NT2/D1 (cell line): ENCODE measurements around the gene BRD4.
A peak's percentile ranks its signal among the peaks of the same experiment; 100 is the strongest.

ENCODE experiments used
- DNase-seq: peaks from one replicate; pipeline ENCODE4 v3.0.0-alpha.2; 2011; ENCODE audit warnings: low read depth, low spot score
- H3K27me3 ChIP-seq: 2 replicates; pipeline ENCODE4 v1.6.0; 2011; ENCODE audit warnings: mild to moderate bottlenecking; ENCODE audit not compliant: insufficient read length, insufficient read depth
- H3K36me3 ChIP-seq: 2 replicates; pipeline ENCODE4 v1.6.1; 2011; ENCODE audit warnings: mild to moderate bottlenecking, low read length, mixed read lengths; ENCODE audit not compliant: insufficient read depth, insufficient read length
- H3K4me1 ChIP-seq: 2 replicates; pipeline ENCODE4 v1.5.1; 2011; ENCODE audit not compliant: insufficient read depth, insufficient read length
- H3K4me3 ChIP-seq: 2 replicates; pipeline ENCODE4 v1.5.1; 2011; ENCODE audit warnings: low read depth; ENCODE audit not compliant: insufficient read length
- H3K9ac ChIP-seq: 2 replicates; pipeline ENCODE4 v1.6.0; 2011; ENCODE audit warnings: low read depth; ENCODE audit not compliant: insufficient read length
- H3K9me3 ChIP-seq: 2 replicates; pipeline ENCODE4 v1.5.1; 2011; ENCODE audit warnings: mild to moderate bottlenecking, low read length; ENCODE audit not compliant: insufficient read depth
- SUZ12 ChIP-seq: IDR thresholded peaks from 2 replicates; pipeline ENCODE4 v1.6.1; 2011; ENCODE audit not compliant: insufficient read length, insufficient read depth; ENCODE audit errors: extremely low read depth
- YY1 ChIP-seq: IDR thresholded peaks from 2 replicates; pipeline ENCODE4 v1.6.1; 2011; ENCODE audit not compliant: insufficient read length, insufficient read depth
- ZNF274 ChIP-seq: IDR thresholded peaks from 2 replicates; pipeline ENCODE4 v1.6.1; 2011; ENCODE audit warnings: mild to moderate bottlenecking, low read depth, low read length

The BRD4 gene

DNA sequence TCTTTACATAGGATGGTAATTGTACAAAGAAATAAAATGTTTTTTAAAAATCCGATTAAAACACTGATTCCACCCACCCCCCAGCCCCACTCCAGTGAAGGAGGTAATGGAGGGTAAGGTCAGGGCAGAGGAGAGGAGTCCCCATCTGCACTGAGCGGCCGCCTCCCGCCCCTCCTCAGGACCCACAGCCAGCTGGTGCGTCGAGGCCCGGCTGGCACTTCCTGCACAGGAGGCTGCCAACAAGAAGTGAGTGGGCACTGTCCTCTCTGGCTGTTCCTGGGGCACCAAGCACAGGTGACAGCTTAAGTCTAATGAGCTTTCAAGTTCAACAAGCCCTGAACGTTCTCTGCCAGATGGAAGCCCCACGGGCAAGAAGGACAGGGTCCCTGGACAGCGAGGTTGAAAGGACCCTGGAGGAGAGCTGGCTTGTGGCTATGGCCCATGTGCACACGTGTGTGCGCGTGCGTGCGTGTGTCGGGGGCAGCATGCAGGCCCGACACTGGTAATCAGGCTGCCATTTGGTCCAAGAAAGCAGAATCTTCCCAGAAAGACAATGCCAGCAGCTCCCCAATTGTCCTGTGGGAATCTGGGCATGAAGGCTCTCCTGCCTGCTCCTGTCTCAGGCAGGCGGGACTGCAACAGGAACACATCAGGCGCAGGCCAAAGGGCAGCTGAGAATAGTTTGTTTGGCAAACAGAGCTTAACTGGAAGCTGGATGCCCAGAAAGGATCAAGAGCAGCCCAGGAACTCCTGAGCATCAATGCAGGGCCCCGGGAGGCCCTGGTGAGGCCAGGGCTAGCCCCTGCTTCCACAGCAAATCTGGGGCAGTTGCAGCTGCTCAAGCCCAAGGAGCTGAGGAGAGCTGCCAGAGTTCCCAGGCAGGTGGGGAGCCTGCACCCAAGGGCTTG, 85.0 kb downstream of the BRD4 start:
- no peak overlapping the region for H3K9ac ChIP-seq
- TF ChIP-seq YY1 (no peak), ZNF274 (no peak), SUZ12 (no peak)

DNA sequence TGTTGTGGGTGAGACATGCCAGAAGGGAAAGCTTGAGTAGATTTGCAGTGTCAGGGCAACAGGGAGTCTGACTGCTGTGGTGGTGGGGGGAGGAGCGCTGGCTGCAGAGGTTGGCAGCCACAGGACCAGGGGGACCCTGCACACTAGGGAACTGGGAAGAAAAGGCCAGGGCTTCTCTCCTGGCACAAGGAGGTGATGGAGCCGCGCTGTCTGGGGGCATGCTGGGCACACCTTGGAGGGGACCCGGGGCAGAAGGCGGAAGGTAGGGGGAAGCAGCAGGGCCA, 86.2 kb downstream of the BRD4 start:
- Histone ChIP-seq H3K4me3 (no peak overlapping the region), H3K36me3 (peaks cover 94% of the 10 kb centered on the region), H3K9ac (no peak overlapping the region), H3K9me3 (no peaks in the 10 kb centered on the region), H3K27me3 (no peaks in the 10 kb centered on the region), H3K4me1 (peaks cover 22% of the 10 kb centered on the region)
- no peak for DNase-seq
- no peak for TF ChIP-seq ZNF274
- no peak for TF ChIP-seq SUZ12
- TF ChIP-seq YY1: no peak

More for the DNA sequence above, 85.0 kb downstream of the BRD4 start:
- DNase-seq: no peak
- H3K9me3 ChIP-seq: no peaks in the 10 kb centered on the region
- H3K4me1 ChIP-seq: peaks cover 29% of the 10 kb centered on the region
- no peak overlapping the region for H3K4me3 ChIP-seq
- peaks cover 93% of the 10 kb centered on the region for H3K36me3 ChIP-seq
- H3K27me3 ChIP-seq: no peaks in the 10 kb centered on the region

DNA sequence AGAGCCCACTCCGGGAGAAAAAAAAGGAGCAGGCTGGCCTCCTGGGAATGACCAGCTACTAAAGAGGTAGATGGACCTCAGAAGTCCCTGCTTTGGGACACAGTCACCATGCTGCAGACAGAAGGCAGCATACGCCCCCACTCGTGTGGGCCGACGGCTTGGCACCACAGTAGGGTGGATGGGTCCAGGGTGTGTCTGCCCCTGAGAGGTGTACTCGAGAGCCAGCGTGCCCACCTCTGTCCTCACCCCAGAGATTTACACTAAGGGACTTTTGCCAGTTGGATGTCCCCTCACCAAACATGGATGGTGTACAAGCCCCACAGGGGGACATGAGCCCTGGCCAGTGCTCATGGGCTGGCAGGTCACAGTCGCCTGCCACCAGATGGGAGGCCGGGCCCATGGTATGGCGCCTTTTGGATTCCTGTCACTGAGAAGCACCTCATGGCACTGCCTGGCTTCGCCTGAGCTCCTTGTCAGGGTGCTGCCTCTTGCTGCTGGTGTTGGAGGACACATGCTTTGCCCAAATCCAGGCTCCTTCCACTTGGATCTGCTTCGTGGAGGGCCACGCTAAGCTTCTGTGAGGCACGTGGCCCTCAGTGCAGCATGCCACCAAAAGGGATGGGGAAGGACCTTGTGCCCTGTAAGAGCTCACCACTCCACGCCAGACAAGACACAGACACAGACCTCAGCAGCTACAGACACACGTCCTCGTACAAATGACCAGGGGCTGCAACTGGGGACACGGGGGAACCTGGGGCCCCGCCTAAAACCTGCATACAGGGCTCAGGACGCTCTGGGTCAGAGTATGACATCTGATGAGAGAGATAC, 86.8 kb downstream of the BRD4 start:
- TF ChIP-seq YY1: no peak
- no peak for TF ChIP-seq SUZ12
- Histone ChIP-seq H3K9ac (no peak overlapping the region), H3K4me1 (peaks cover 17% of the 10 kb centered on the region), H3K4me3 (no peak overlapping the region), H3K27me3 (no peaks in the 10 kb centered on the region), H3K36me3 (peaks cover 94% of the 10 kb centered on the region), H3K9me3 (no peaks in the 10 kb centered on the region)
- DNase-seq: no peak

DNA sequence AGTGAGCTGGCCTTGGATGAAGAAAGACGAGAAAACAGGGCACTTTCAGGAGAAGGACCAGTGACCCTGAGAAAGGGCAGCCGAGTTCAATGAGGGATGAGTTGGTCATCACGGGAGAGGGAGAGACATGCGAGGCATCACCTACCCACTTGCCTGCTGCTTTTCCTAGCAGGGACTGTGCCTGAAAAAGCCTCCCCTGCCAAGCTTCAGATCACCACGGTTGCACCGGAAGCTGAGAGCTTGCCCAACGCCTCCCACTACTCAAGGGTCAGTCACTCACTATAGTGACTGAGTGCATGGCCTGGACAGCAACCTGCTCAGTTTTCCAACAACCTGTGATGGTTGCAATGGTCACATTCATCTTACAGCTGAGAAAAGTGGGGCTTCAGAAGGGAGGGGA, 87.5 kb downstream of the BRD4 start:
- Histone ChIP-seq H3K27me3 (no peaks in the 10 kb centered on the region), H3K9me3 (no peaks in the 10 kb centered on the region), H3K36me3 (peaks cover 95% of the 10 kb centered on the region), H3K4me3 (no peak overlapping the region), H3K4me1 (peaks cover 10% of the 10 kb centered on the region), H3K9ac (no peak overlapping the region)
- no peak for TF ChIP-seq YY1
- no peak for TF ChIP-seq ZNF274
- TF ChIP-seq SUZ12: no peak
- DNase-seq: no peak

DNA sequence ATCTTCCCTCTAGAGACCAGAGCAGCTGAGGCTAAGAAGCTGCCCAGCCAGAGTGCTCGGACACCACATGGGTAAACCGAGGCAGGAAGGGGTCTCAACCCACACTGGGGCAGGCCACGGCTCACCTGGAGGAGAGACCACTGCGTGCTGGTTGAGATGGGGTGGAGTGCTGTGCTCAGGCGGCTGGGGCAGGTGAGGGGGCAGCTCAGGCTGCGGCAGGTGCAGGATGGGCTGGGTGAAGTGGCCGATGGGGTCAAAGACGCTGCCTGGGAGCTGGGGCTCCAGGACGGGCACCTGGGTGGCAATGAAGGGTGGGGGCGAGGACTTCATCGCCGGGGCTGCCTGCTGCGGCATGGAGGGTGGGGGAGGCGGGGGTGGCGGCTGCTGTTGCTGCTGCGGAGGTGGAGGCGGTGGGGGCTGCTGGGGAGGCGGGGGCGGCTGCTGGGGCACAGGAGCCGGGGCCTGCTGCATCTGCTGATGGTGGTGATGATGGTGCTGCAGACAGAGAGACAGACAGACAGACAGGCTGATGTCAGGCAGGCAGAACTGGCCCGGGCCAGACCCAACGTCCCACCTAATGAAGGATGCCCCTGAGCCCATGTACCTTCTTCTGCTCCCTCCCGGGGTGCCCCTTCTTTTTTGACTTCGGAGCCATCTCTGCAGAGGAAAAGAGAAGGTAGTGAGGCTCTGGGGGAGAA, 88.1 kb downstream of the BRD4 start:
- DNase-seq: no peak
- H3K9ac ChIP-seq: no peak overlapping the region
- peaks cover 95% of the 10 kb centered on the region for H3K36me3 ChIP-seq
- H3K4me3 ChIP-seq: no peak overlapping the region
- no peak for TF ChIP-seq YY1
- TF ChIP-seq ZNF274: no peak
- TF ChIP-seq SUZ12: no peak
- H3K4me1 ChIP-seq: peaks cover 10% of the 10 kb centered on the region
- H3K27me3 ChIP-seq: no peaks in the 10 kb centered on the region
- H3K9me3 ChIP-seq: no peaks in the 10 kb centered on the region

DNA sequence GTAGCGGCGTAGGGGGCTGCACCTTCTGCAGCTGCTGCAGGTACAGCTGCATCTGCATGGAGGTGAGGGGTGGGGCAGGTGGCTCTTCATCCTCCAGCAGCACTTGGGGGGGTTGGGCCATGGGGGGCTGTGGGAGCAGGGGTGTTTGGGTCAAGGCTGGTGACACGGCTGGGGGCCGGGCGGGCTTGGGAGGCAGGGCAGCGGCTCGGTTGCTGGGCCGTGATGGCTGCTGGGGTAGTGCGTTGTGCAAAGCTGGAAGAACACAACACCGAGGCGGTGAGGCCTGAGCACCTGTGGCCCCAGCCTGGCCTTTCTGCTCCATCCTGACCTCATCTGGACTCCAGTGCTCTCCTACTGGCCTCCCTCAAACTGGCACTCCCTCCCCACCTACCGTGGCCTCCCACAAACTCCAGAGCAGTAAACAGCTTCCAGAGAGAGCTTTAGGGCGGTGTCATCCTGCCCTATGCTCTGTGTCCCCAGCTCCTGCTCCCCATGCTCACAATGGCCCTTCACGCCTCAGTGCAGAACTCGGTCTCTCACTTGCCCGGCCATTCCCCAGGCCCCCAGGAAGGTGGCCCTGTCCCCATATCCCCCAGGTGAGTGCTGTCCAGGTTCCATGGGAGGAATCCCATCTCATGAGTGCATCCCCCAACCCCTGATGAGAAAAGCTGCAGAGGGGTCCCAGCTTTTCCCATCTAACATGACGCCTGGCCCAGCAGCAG, 88.9 kb downstream of the BRD4 start:
- no peaks in the 10 kb centered on the region for H3K9me3 ChIP-seq
- H3K36me3 ChIP-seq: peaks cover 95% of the 10 kb centered on the region
- TF ChIP-seq ZNF274 (no peak), YY1 (no peak), SUZ12 (no peak)
- H3K4me1 ChIP-seq: peaks cover 10% of the 10 kb centered on the region
- H3K4me3 ChIP-seq: no peak overlapping the region
- H3K27me3 ChIP-seq: no peaks in the 10 kb centered on the region
- H3K9ac ChIP-seq: peak overlapping the region; percentile 27
- no peak for DNase-seq
